Right cardiac atrium (tissue), 5 donors: ENCODE data around the gene EVC2. TPM values are rescaled to one million over a fixed set of nuclear protein-coding genes. Genes with fewer than 3 reads are reported as not detected.

Experiments used
- ATAC-seq, 2 donors: fragments of 200-7000 bp; cut with Tn5 transposase; one replicate each; pipeline versions ENCODE4 v1.8.0 to v1.9.1; 2020; ENCODE audit warnings: moderate library complexity in 2 of 2, mild to moderate bottlenecking in 1 of 2
- DNase-seq, 3 donors: peaks; one replicate each; pipeline ENCODE4 v3.0.0-alpha.2; 2020
- H3K27ac ChIP-seq: one replicate; pipeline ENCODE4 v1.5.1; 2013; ENCODE audit warnings: mild to moderate bottlenecking, low read length, control low read depth, moderate library complexity
- H3K27me3 ChIP-seq: one replicate; pipeline ENCODE4 v1.6.1; 2013; ENCODE audit not compliant: control insufficient read depth, insufficient read depth
- H3K4me1 ChIP-seq: one replicate; pipeline ENCODE4 v1.6.1; 2013; ENCODE audit warnings: low read length; ENCODE audit not compliant: control insufficient read depth, insufficient read depth
- H3K4me3 ChIP-seq: one replicate; pipeline ENCODE4 v1.5.1; 2013; ENCODE audit warnings: low read length, control low read depth
- H3K9me3 ChIP-seq: one replicate; pipeline ENCODE4 v1.6.1; 2013; ENCODE audit warnings: low read length; ENCODE audit not compliant: control insufficient read depth
- WGBS: extraction: QIAGEN DNeasy Blood & Tissue Kit; methylation state at CpG from one replicate; pipeline ENCODE4 v1.1.7; 2013; 5-methylcytosine and 5-hydroxymethylcytosine counted together
- intact Hi-C, 4 donors: fragments of 100-400 bp; cut with DNase I; formaldehyde crosslinking; loops; one replicate each; pipeline versions ENCODE4 v1.11.0 to v1.14.0; 2022 to 2023
- long read RNA-seq, 4 donors: library from polyadenylated mRNA; unstranded; transcript quantifications; one replicate each; pipeline ENCODE4 v2.0.0, GENCODE V29; 2020 to 2021
- polyA plus RNA-seq: library from polyadenylated mRNA; stranded (reverse); fragments of 200-250 nt; gene quantifications from one replicate; pipeline ENCODE4 v1.2.3, GENCODE V29; 2013
- total RNA-seq, 4 donors: library from RNA; stranded (reverse); fragmentation: NEBNext Ultra II Directional; extraction: Animal tissue kit (Norgen Biotek cat#: 25700); gene quantifications; one replicate each; pipeline ENCODE4 v1.2.1, GENCODE V29; 2021
- donor health status: healthy with polysubstance abuse.
- donor health status: DM: no; HTN: yes; CAD: no.
- donor health status: DM: no; HTN: no; CAD: no.
- donor health status: DM: no; HTN: yes; CAD: no; lungs with severe emphysema.
- donor health status: DM: yes; HTN: yes; CAD: no.

EVC2 gene
- total RNA-seq, result 1 to 10 TPM; 2.7 to 3.5 (median 3.2) TPM
- polyA plus RNA-seq, result 2.0 TPM
- long read RNA-seq, donor 1, full-length matches to known transcripts, result 2 of 7 reads
- long read RNA-seq, donor 1, partial matches to known transcripts, result 2 of 7 reads
- long read RNA-seq, donor 1, other reads (novel, unspliced or antisense), result 3 of 7 reads
- long read RNA-seq, donor 2, full-length matches to known transcripts, result 2 of 4 reads
- long read RNA-seq, donor 2, partial matches to known transcripts, result 0 of 4 reads
- long read RNA-seq, donor 2, other reads (novel, unspliced or antisense), result 2 of 4 reads
- long read RNA-seq, donor 3, partial matches to known transcripts, result 1 of 1 reads
- long read RNA-seq, donor 3, other reads (novel, unspliced or antisense), result 0 of 1 reads
- long read RNA-seq, donor 4, full-length matches to known transcripts, result 1 of 4 reads
- long read RNA-seq, donor 4, partial matches to known transcripts, result 0 of 4 reads
- long read RNA-seq, donor 4, other reads (novel, unspliced or antisense), result 3 of 4 reads

GRCh38 chr4:5708449-5709206 is at the start of gene EVC2:
TSS of gene EVC2 (minus strand) at chr4:5708559. CDS start at chr4:5708513, 46 bp downstream.
- intact Hi-C loops, result no loop called here
- Histone ChIP-seq H3K27me3 (no peaks in the 10 kb centered on the region), H3K4me3 (peak within 1 kb of the TSS; percentile 90), H3K9me3 (no peaks in the 10 kb centered on the region), H3K4me1 (no peaks in the 10 kb centered on the region), H3K27ac (peak within 1 kb of the TSS; percentile 18)
- ATAC-seq (peak; percentile 81 to 88), DNase-seq (peak; percentile 83 to 94 (median 93))
- 5% methylated on average over 57 of the region's 57 CpGs for WGBS

- DNase-seq (no peak), ATAC-seq (no peak)
- Histone ChIP-seq H3K27me3 (no peaks in the 10 kb centered on the region), H3K9me3 (no peaks in the 10 kb centered on the region), H3K4me3 (no peak overlapping the region), H3K27ac (no peak overlapping the region), H3K4me1 (no peaks in the 10 kb centered on the region)
- intact Hi-C loops, result no loop called here
- 95% methylated on average over 10 of the region's 10 CpGs for WGBS
Measured at GRCh38 chr4:5757954-5758353, 49.6 kb upstream of the EVC2 start.

GRCh38 chr4:5757536-5757935 is 49.2 kb upstream of the EVC2 start:
- H3K27me3 ChIP-seq, result no peaks in the 10 kb centered on the region
- no peak for ATAC-seq
- intact Hi-C loops, result no loop called here

GRCh38 chr4:5757091-5757490 is 48.7 kb upstream of the EVC2 start:
- WGBS, result 94% methylated on average over 7 of the region's 7 CpGs
- Histone ChIP-seq H3K27ac (no peak overlapping the region), H3K4me3 (no peak overlapping the region), H3K4me1 (no peaks in the 10 kb centered on the region), H3K27me3 (no peaks in the 10 kb centered on the region), H3K9me3 (no peaks in the 10 kb centered on the region)
- ATAC-seq, result no peak
- intact Hi-C loops, result no loop called here
- DNase-seq, result no peak

More at GRCh38 chr4:5757536-5757935, 49.2 kb upstream of the EVC2 start:
- Histone ChIP-seq H3K4me3 (no peak overlapping the region), H3K27ac (no peak overlapping the region), H3K9me3 (no peaks in the 10 kb centered on the region), H3K4me1 (no peaks in the 10 kb centered on the region)
- no peak for DNase-seq
- 95% methylated on average over 4 of the region's 4 CpGs for WGBS

- Histone ChIP-seq H3K4me3 (no peak overlapping the region), H3K4me1 (no peaks in the 10 kb centered on the region), H3K27me3 (no peaks in the 10 kb centered on the region), H3K27ac (no peak overlapping the region), H3K9me3 (no peaks in the 10 kb centered on the region)
- no peak for DNase-seq
- 92% methylated on average over 9 of the region's 9 CpGs for WGBS
- no peak for ATAC-seq
- intact Hi-C loops, result no loop called here
Measured at GRCh38 chr4:5756271-5756670, 47.9 kb upstream of the EVC2 start.

GRCh38 chr4:5755679-5756078 is 47.3 kb upstream of the EVC2 start:
- H3K9me3 ChIP-seq, result no peaks in the 10 kb centered on the region
- DNase-seq (no peak), ATAC-seq (no peak)
- H3K4me3 ChIP-seq, result no peak overlapping the region
- H3K4me1 ChIP-seq, result no peaks in the 10 kb centered on the region
- intact Hi-C loops, result no loop called here
- WGBS, result 84% methylated on average over 6 of the region's 7 CpGs
- no peak overlapping the region for H3K27ac ChIP-seq
- no peaks in the 10 kb centered on the region for H3K27me3 ChIP-seq

- H3K4me1 ChIP-seq, result no peaks in the 10 kb centered on the region
- H3K27me3 ChIP-seq, result no peaks in the 10 kb centered on the region
- ATAC-seq (no peak), DNase-seq (no peak)
- H3K27ac ChIP-seq, result no peak overlapping the region
- intact Hi-C loops, result no loop called here
- H3K9me3 ChIP-seq, result no peaks in the 10 kb centered on the region
- 93% methylated on average over 16 of the region's 16 CpGs for WGBS
- no peak overlapping the region for H3K4me3 ChIP-seq
Measured at GRCh38 chr4:5755161-5755560, 46.8 kb upstream of the EVC2 start.

- 96% methylated on average over 8 of the region's 8 CpGs for WGBS
- no peaks in the 10 kb centered on the region for H3K4me1 ChIP-seq
- H3K27ac ChIP-seq, result no peak overlapping the region
- H3K27me3 ChIP-seq, result no peaks in the 10 kb centered on the region
- ATAC-seq (no peak), DNase-seq (no peak)
- intact Hi-C loops, result no loop called here
- H3K4me3 ChIP-seq, result no peak overlapping the region
- no peaks in the 10 kb centered on the region for H3K9me3 ChIP-seq
Measured at GRCh38 chr4:5754529-5754881, 46.1 kb upstream of the EVC2 start.

- no peak for DNase-seq
- H3K4me1 ChIP-seq, result no peaks in the 10 kb centered on the region
- 75% methylated on average over 19 of the region's 19 CpGs for WGBS
- no peaks in the 10 kb centered on the region for H3K27me3 ChIP-seq
- no peak overlapping the region for H3K27ac ChIP-seq
- peak in 1 of 2 donors; percentile 15 for ATAC-seq
- no peak overlapping the region for H3K4me3 ChIP-seq
- no peaks in the 10 kb centered on the region for H3K9me3 ChIP-seq
- intact Hi-C loops, result no loop called here
Measured at GRCh38 chr4:5753766-5754528, 45.6 kb upstream of the EVC2 start.

- intact Hi-C loops, result no loop called here
- Histone ChIP-seq H3K4me1 (no peaks in the 10 kb centered on the region), H3K27ac (no peak overlapping the region), H3K4me3 (no peak overlapping the region), H3K27me3 (no peaks in the 10 kb centered on the region), H3K9me3 (no peaks in the 10 kb centered on the region)
- DNase-seq (no peak), ATAC-seq (no peak)
- 87% methylated on average over 7 of the region's 7 CpGs for WGBS
Measured at GRCh38 chr4:5753366-5753765, 45.0 kb upstream of the EVC2 start.
